Stimulated activated CD4-positive, alpha-beta T cell treated with anti-CD3 and anti-CD28 coated beads, Interleukin-4, amount 100 ng/mL, for 24 hours (primary cell): Measurements from ENCODE around the gene EID2.

Experiments used
- DNase-seq: peaks from one replicate; pipeline ENCODE4 v3.0.0-alpha.2; 2020

The EID2 gene

GRCh38 chr19:39539518-39540332 lies at the start of gene EID2:
Gene EID2, minus strand, starts transcription at chr19:39540161. Its CDS starts 82 bp downstream, at chr19:39540079.
- peak; percentile 96 for DNase-seq

GRCh38 chr19:39588066-39588465 lies 48.1 kb upstream of the EID2 start:
- DNase-seq: no peak

- DNase-seq: no peak
Measured at GRCh38 chr19:39587496-39587895, 47.5 kb upstream of the EID2 start.

- peak; percentile 5 for DNase-seq
Measured at GRCh38 chr19:39582891-39583625, 43.1 kb upstream of the EID2 start.

- peak; percentile 42 for DNase-seq
Measured at GRCh38 chr19:39582442-39582841, 42.5 kb upstream of the EID2 start.

GRCh38 chr19:39568604-39569003 lies 28.6 kb upstream of the EID2 start:
- no peak for DNase-seq

- DNase-seq: no peak
Measured at GRCh38 chr19:39566064-39566463, 26.1 kb upstream of the EID2 start.

- DNase-seq: no peak
Measured at GRCh38 chr19:39563408-39563807, 23.4 kb upstream of the EID2 start.

GRCh38 chr19:39558624-39559117 lies 18.7 kb upstream of the EID2 start:
- DNase-seq: no peak

- DNase-seq: no peak
Measured at GRCh38 chr19:39557811-39558623, 18.1 kb upstream of the EID2 start.

- DNase-seq: no peak
Measured at GRCh38 chr19:39555883-39556282, 15.9 kb upstream of the EID2 start.

- no peak for DNase-seq
Measured at GRCh38 chr19:39554701-39555311, 14.8 kb upstream of the EID2 start.

- no peak for DNase-seq
Measured at GRCh38 chr19:39553082-39553652, 13.2 kb upstream of the EID2 start.

GRCh38 chr19:39550197-39550596 lies 10.2 kb upstream of the EID2 start:
- DNase-seq: no peak

GRCh38 chr19:39546599-39546998 lies 6.6 kb upstream of the EID2 start:
- DNase-seq: no peak

- DNase-seq: no peak
Measured at GRCh38 chr19:39544911-39545310, 5.0 kb upstream of the EID2 start.

- DNase-seq: no peak
Measured at GRCh38 chr19:39544226-39544903, 4.4 kb upstream of the EID2 start.

- no peak for DNase-seq
Measured at GRCh38 chr19:39543477-39543857, 3.5 kb upstream of the EID2 start.

- DNase-seq: no peak
Measured at GRCh38 chr19:39542206-39542605, 2.2 kb upstream of the EID2 start.

GRCh38 chr19:39540333-39540673 lies 342 bp upstream of the EID2 start:
- DNase-seq: no peak

- DNase-seq: no peak
Measured at GRCh38 chr19:39539165-39539517, 820 bp downstream of the EID2 start.

GRCh38 chr19:39533791-39534190 lies 6.2 kb downstream of the EID2 start:
- DNase-seq: no peak
